Endodermal cell (in vitro differentiated cells): Measurements from ENCODE around the gene DPH5. TPM values are rescaled to one million over a fixed set of nuclear protein-coding genes. Genes with fewer than 3 reads are reported as not detected.

Experiments
- DNase-seq: peaks from one replicate; pipeline ENCODE4 v3.0.0-alpha.2; 2017
- H3K27ac ChIP-seq: 2 replicates; pipeline ENCODE4 v1.5.1; 2013; ENCODE audit warnings: mild to moderate bottlenecking, low read depth, low read length, moderate library complexity
- H3K27me3 ChIP-seq: 2 replicates; pipeline ENCODE4 v1.6.1; 2013; ENCODE audit warnings: mild to moderate bottlenecking, low read length, moderate library complexity; ENCODE audit not compliant: insufficient read depth, control insufficient read depth, poor library complexity, severe bottlenecking
- H3K36me3 ChIP-seq: 2 replicates; pipeline ENCODE4 v1.7.0; 2013; ENCODE audit warnings: mild to moderate bottlenecking, low read length, moderate library complexity; ENCODE audit not compliant: control insufficient read depth, insufficient read depth
- H3K4me1 ChIP-seq: one replicate; pipeline ENCODE4 v1.7.0; 2013; ENCODE audit warnings: low read length; ENCODE audit not compliant: control insufficient read depth, insufficient read depth
- H3K4me3 ChIP-seq: 2 replicates; pipeline ENCODE4 v1.5.1; 2013; ENCODE audit warnings: mild to moderate bottlenecking, low read length, moderate library complexity
- H3K9ac ChIP-seq: 2 replicates; pipeline ENCODE4 v1.6.1; 2013; ENCODE audit warnings: mild to moderate bottlenecking, low read length, moderate library complexity; ENCODE audit not compliant: poor library complexity, severe bottlenecking; ENCODE audit errors: extremely low read depth
- H3K9me3 ChIP-seq: 2 replicates; pipeline ENCODE4 v1.6.1; 2013; ENCODE audit warnings: mild to moderate bottlenecking, low read length, moderate library complexity; ENCODE audit not compliant: control insufficient read depth
- H3K27ac Mint-ChIP-seq: 2 replicates; pipeline ENCODE4 v1.8.0; 2020; ENCODE audit warnings: mixed read lengths
- H3K27me3 Mint-ChIP-seq: 2 replicates; pipeline ENCODE4 v1.8.0; 2021; ENCODE audit warnings: mild to moderate bottlenecking, mixed read lengths; ENCODE audit not compliant: insufficient read depth
- H3K36me3 Mint-ChIP-seq: 2 replicates; pipeline ENCODE4 v1.8.0; 2020; ENCODE audit warnings: low read depth, mixed read lengths
- H3K4me1 Mint-ChIP-seq: 2 replicates; pipeline ENCODE4 v1.8.0; 2020; ENCODE audit warnings: mixed read lengths
- H3K4me3 Mint-ChIP-seq: 2 replicates; pipeline ENCODE4 v1.8.0; 2020; ENCODE audit warnings: mild to moderate bottlenecking, moderate library complexity, mixed read lengths
- H3K9me3 Mint-ChIP-seq: 2 replicates; pipeline ENCODE4 v1.8.0; 2020; ENCODE audit warnings: mild to moderate bottlenecking, mixed read lengths
- WGBS, 2 experiments: methylation state at CpG; one replicate each; pipeline versions ENCODE4 v1.1.5 to v1.1.7; 2013; ENCODE audit warnings: missing lambda C conversion rate in 2 of 2, mixed read lengths in 1 of 2; ENCODE audit not compliant: insufficient coverage in 1 of 2, insufficient read length in 1 of 2; 5-methylcytosine and 5-hydroxymethylcytosine counted together
- total RNA-seq, 2 donors: library from RNA; stranded (reverse); fragmentation: NEBNext Ultra II Directional in 1 of 2; extraction: Animal tissue kit (Norgen Biotek cat#: 25700) in 1 of 2; gene quantifications; 2 replicates in 1 of 2; 3 replicates in 1 of 2; pipeline ENCODE4 v1.2.1, GENCODE V29; 2021
- TF ChIP-seq, protein P1 (sequence below): fragments of 200-600 bp; sonication (generic); conservative IDR thresholded peaks from 2 replicates; pipeline ENCODE4 v1.5.0; 2021; ENCODE audit warnings: antibody characterized with exemption, mild to moderate bottlenecking

Gene DPH5
- total RNA-seq, 2 donors from 2014 or later, result 38.7 to 40.4 TPM

DNA sequence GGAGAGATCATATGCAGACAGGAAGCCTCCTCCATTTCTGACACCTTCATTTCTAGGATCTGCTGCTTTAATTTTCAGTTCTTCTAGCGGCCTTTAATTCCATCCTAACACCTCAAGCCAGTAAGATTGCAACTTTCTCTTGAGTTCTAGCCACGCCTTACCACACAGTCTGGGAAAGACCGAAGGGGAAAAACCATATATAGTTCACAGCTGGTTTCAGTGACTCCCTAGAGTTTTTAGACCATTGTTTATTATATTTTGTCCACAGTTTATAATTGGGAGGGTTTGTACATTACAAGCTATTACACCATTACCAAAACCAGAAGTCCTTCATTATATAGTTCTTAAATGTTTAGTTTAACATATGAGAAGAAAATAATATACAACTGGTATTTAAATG lies 37.5 kb downstream of the DPH5 start:
- Histone ChIP-seq H3K9me3 (no peaks in the 10 kb centered on the region), H3K4me3 (no peak overlapping the region), H3K4me1 (no peaks in the 10 kb centered on the region), H3K27me3 (no peaks in the 10 kb centered on the region), H3K27ac (no peak overlapping the region), H3K36me3 (peaks cover 27% of the 10 kb centered on the region), H3K9ac (no peak overlapping the region)
- no peak overlapping the region for H3K27ac Mint-ChIP-seq
- H3K36me3 Mint-ChIP-seq, result peaks cover 25% of the 10 kb centered on the region
- TF ChIP-seq, protein P1, sequence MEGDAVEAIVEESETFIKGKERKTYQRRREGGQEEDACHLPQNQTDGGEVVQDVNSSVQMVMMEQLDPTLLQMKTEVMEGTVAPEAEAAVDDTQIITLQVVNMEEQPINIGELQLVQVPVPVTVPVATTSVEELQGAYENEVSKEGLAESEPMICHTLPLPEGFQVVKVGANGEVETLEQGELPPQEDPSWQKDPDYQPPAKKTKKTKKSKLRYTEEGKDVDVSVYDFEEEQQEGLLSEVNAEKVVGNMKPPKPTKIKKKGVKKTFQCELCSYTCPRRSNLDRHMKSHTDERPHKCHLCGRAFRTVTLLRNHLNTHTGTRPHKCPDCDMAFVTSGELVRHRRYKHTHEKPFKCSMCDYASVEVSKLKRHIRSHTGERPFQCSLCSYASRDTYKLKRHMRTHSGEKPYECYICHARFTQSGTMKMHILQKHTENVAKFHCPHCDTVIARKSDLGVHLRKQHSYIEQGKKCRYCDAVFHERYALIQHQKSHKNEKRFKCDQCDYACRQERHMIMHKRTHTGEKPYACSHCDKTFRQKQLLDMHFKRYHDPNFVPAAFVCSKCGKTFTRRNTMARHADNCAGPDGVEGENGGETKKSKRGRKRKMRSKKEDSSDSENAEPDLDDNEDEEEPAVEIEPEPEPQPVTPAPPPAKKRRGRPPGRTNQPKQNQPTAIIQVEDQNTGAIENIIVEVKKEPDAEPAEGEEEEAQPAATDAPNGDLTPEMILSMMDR, result no peak
- no peak overlapping the region for H3K4me3 Mint-ChIP-seq
- 96 to 100% methylated on average over 1 to 3 of the region's 3 CpGs for WGBS, 2 experiments
- no peaks in the 10 kb centered on the region for H3K27me3 Mint-ChIP-seq
- no peaks in the 10 kb centered on the region for H3K4me1 Mint-ChIP-seq
- no peaks in the 10 kb centered on the region for H3K9me3 Mint-ChIP-seq
- no peak for DNase-seq

DNA sequence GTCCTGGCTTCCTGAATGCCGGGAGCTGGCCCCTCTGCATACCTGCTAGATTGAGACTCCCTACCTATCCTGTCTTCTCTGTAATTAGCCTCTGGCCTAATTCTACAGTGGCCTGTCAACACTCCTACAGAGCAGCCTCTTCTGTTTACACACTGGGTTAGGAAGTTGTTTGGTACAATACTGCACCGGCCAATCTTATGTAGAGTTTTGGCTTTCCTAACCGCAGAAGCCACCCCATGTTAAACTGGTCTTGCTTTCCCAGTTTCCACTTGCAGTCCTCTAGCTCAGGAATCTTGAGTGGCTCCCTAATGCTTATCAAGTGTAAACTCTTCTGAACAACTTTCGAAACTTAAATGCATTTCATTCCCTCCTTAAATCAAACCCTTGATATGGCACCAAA lies 42.8 kb downstream of the DPH5 start:
- Histone ChIP-seq H3K9ac (no peak overlapping the region), H3K36me3 (peaks cover 21% of the 10 kb centered on the region), H3K9me3 (no peaks in the 10 kb centered on the region), H3K27ac (no peak overlapping the region), H3K27me3 (no peaks in the 10 kb centered on the region), H3K4me1 (no peaks in the 10 kb centered on the region), H3K4me3 (no peak overlapping the region)
- TF ChIP-seq, protein P1, result no peak
- H3K4me1 Mint-ChIP-seq, result peaks cover 10% of the 10 kb centered on the region
- DNase-seq, result no peak
- H3K27ac Mint-ChIP-seq, result no peak overlapping the region
- H3K9me3 Mint-ChIP-seq, result no peaks in the 10 kb centered on the region
- 93 to 100% methylated on average over 4 of the region's 4 CpGs for WGBS, 2 experiments
- peaks cover 12% of the 10 kb centered on the region for H3K36me3 Mint-ChIP-seq
- H3K27me3 Mint-ChIP-seq, result no peaks in the 10 kb centered on the region
- H3K4me3 Mint-ChIP-seq, result no peak overlapping the region

DNA sequence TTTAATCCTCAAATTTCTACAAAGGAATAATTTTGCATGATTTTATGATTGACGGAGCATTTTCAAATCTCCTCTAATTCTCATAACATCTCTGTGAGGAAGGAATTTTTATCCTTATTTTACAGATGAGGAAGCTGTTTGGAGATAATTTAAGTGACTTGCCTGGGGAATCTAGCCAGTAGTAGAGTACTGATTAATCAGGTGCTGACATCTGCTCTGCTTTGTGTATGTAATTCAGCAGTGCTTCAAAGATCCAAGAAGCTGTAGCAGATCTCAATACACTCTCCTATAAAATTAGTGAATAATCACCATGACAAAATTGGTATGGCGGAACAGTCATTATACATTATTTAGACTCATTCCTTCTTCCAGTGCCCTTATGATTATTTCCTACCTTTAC lies 46.0 kb downstream of the DPH5 start:
- TF ChIP-seq, protein P1, result no peak
- peaks cover 10% of the 10 kb centered on the region for H3K4me1 Mint-ChIP-seq

More for the DNA sequence above, 46.0 kb downstream of the DPH5 start:
- H3K9me3 Mint-ChIP-seq, result no peaks in the 10 kb centered on the region
- H3K4me1 ChIP-seq, result no peaks in the 10 kb centered on the region
- no peak overlapping the region for H3K27ac Mint-ChIP-seq
- H3K36me3 ChIP-seq, result peaks cover 49% of the 10 kb centered on the region
- H3K9me3 ChIP-seq, result no peaks in the 10 kb centered on the region
- WGBS, 2 experiments, result 86 to 99% methylated on average over 1 to 2 of the region's 2 CpGs
- peaks cover 33% of the 10 kb centered on the region for H3K36me3 Mint-ChIP-seq
- no peak overlapping the region for H3K9ac ChIP-seq
- no peaks in the 10 kb centered on the region for H3K27me3 Mint-ChIP-seq
- no peak overlapping the region for H3K27ac ChIP-seq
- H3K27me3 ChIP-seq, result no peaks in the 10 kb centered on the region
- H3K4me3 ChIP-seq, result no peak overlapping the region
- no peak for DNase-seq
- no peak overlapping the region for H3K4me3 Mint-ChIP-seq
